Trophoblast cell (in vitro differentiated cells and primary cell): Measurements from ENCODE around the gene DNAAF8.

Source experiments
- DNase-seq, 2 donors: peaks; one replicate each; pipeline ENCODE4 v3.0.0-alpha.2; 2016
- H2AFZ ChIP-seq: 2 replicates; pipeline ENCODE4 v1.6.1; 2013; ENCODE audit warnings: low read length, moderate library complexity, mild to moderate bottlenecking; ENCODE audit not compliant: insufficient read depth, poor library complexity
- H2AK5ac ChIP-seq: 2 replicates; pipeline ENCODE4 v1.6.1; 2013; ENCODE audit warnings: mild to moderate bottlenecking, low read length
- H2BK120ac ChIP-seq: 2 replicates; pipeline ENCODE4 v1.6.1; 2013; ENCODE audit warnings: low read length, mild to moderate bottlenecking, moderate library complexity; ENCODE audit not compliant: insufficient read depth, poor library complexity
- H2BK12ac ChIP-seq: 2 replicates; pipeline ENCODE4 v1.6.1; 2013; ENCODE audit warnings: mild to moderate bottlenecking, low read length, moderate library complexity
- H2BK5ac ChIP-seq: 2 replicates; pipeline ENCODE4 v1.6.1; 2013; ENCODE audit warnings: low read length, low read depth, moderate library complexity, mild to moderate bottlenecking; ENCODE audit not compliant: poor library complexity
- H3K14ac ChIP-seq: 2 replicates; pipeline ENCODE4 v1.6.1; 2013; ENCODE audit warnings: mild to moderate bottlenecking, low read length
- H3K18ac ChIP-seq: 2 replicates; pipeline ENCODE4 v1.6.1; 2013; ENCODE audit warnings: mild to moderate bottlenecking, low read length
- H3K23ac ChIP-seq: 2 replicates; pipeline ENCODE4 v1.6.1; 2013; ENCODE audit warnings: low read length
- H3K27ac ChIP-seq: 2 replicates; pipeline ENCODE4 v1.5.1; 2013; ENCODE audit warnings: low read depth, mild to moderate bottlenecking, inconsistent platforms, low read length, moderate library complexity
- H3K27me3 ChIP-seq: 2 replicates; pipeline ENCODE4 v1.6.1; 2013; ENCODE audit warnings: inconsistent platforms, mild to moderate bottlenecking, low read length, moderate library complexity; ENCODE audit not compliant: insufficient read depth
- H3K36me3 ChIP-seq, 2 experiments: 1 replicate in 1 of 2; 2 replicates in 1 of 2; pipeline ENCODE4 v1.6.1; 2013; ENCODE audit warnings: low read length in 2 of 2, mild to moderate bottlenecking in 2 of 2, moderate library complexity in 1 of 2; ENCODE audit not compliant: insufficient read depth in 2 of 2, control insufficient read depth in 1 of 2
- H3K4ac ChIP-seq: 2 replicates; pipeline ENCODE4 v1.6.1; 2013; ENCODE audit warnings: low read depth, mild to moderate bottlenecking, low read length, moderate library complexity
- H3K4me1 ChIP-seq, 2 experiments: 1 replicate in 1 of 2; 2 replicates in 1 of 2; pipeline ENCODE4 v1.6.1; 2013; ENCODE audit warnings: low read length in 2 of 2, mild to moderate bottlenecking in 2 of 2, moderate library complexity in 1 of 2; ENCODE audit not compliant: insufficient read depth in 2 of 2, control insufficient read depth in 1 of 2
- H3K4me2 ChIP-seq: 2 replicates; pipeline ENCODE4 v1.6.1; 2013; ENCODE audit warnings: inconsistent platforms, mild to moderate bottlenecking, low read length, moderate library complexity
- H3K4me3 ChIP-seq: 2 replicates; pipeline ENCODE4 v1.5.1; 2013; ENCODE audit warnings: mild to moderate bottlenecking, low read depth, low read length, inconsistent platforms
- H3K79me1 ChIP-seq: one replicate; pipeline ENCODE4 v1.6.1; 2013; ENCODE audit warnings: low read length
- H3K79me2 ChIP-seq: 2 replicates; pipeline ENCODE4 v1.6.1; 2013; ENCODE audit warnings: low read length, mild to moderate bottlenecking; ENCODE audit not compliant: control insufficient read depth, insufficient read depth, poor library complexity
- H3K9ac ChIP-seq: 2 replicates; pipeline ENCODE4 v1.6.1; 2013; ENCODE audit warnings: mild to moderate bottlenecking, low read length
- H3K9me3 ChIP-seq: 2 replicates; pipeline ENCODE4 v1.6.1; 2013; ENCODE audit warnings: low read depth, mild to moderate bottlenecking, control low read depth, inconsistent platforms, low read length; ENCODE audit not compliant: insufficient read depth
- H4K12ac ChIP-seq: 2 replicates; pipeline ENCODE4 v1.6.1; 2013; ENCODE audit warnings: low read depth, mild to moderate bottlenecking, low read length, moderate library complexity
- H4K8ac ChIP-seq: 2 replicates; pipeline ENCODE4 v1.6.1; 2013; ENCODE audit warnings: low read depth, mild to moderate bottlenecking, low read length, moderate library complexity
- H4K91ac ChIP-seq: one replicate; pipeline ENCODE4 v1.6.1; 2013; ENCODE audit warnings: low read depth, mild to moderate bottlenecking, low read length, moderate library complexity
- whole genome bisulfite sequencing: extraction: QIAGEN DNeasy Blood & Tissue Kit; methylation state at CpG from one replicate; pipeline ENCODE4 v1.1.7; 2013; ENCODE audit warnings: missing lambda C conversion rate; ENCODE audit not compliant: insufficient read length, insufficient coverage; ENCODE audit errors: extremely low coverage; 5-methylcytosine and 5-hydroxymethylcytosine counted together

Gene DNAAF8

DNA sequence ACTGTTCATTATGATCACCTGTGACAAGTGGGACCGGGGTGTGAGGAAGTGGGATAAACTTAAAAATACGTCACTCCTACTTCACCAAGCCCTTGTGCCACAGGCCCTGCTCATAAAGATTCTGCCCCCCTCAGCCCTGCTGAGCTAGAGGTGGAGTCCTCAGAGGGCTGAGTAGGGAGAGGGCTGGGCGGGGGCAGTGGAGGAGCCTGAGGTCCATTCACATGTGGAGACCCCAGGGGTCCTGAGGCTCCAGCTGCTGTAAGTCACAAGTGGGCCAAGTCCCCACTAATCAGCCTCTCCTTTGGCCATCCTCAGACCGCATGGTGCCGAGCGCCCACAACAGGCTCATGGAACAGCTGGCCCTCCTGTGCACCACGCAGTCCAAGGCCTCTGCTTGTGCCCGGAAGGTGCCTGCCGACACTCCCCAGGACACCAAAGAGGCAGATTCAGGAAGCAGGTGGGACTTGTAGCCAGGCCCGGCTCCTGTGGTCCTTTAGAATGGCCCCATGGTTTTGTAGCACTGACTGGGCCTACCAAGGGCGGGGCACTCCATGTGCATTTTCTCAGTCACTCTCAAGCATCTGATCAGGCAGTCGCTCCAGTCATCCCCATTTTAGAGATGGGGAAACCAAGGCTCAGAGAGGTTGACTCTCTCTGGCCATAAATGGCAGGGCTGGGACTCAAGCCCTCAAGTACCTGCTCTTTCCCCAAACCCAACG is 10.4 kb downstream of the DNAAF8 start:
- H3K79me1 ChIP-seq = no peaks in the 10 kb centered on the region

DNA sequence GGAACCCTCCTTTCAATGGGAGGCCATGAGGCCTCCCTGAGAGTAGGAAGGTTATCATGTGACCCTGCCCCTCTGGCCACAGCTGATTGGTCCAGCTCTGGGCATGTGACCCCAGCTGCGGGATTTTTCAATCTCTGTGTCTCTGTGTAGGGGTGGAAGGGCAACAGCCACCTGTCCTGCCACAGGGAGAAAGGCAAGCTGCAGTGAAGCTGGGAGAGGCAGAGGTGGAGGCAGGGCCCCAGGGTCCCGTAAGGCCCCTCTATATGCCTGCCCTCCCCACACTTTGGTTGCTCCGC is 10.9 kb downstream of the DNAAF8 start:
- H3K27ac ChIP-seq = no peak overlapping the region
- H2BK120ac ChIP-seq = no peak overlapping the region
- no peaks in the 10 kb centered on the region for H3K9me3 ChIP-seq
- no peaks in the 10 kb centered on the region for H3K79me1 ChIP-seq
- no peaks in the 10 kb centered on the region for H3K79me2 ChIP-seq
- H2AK5ac ChIP-seq = no peak overlapping the region
- H3K18ac ChIP-seq = no peak overlapping the region
- no peak overlapping the region for H2AFZ ChIP-seq
- DNase-seq = no peak
- WGBS = no CpG with 5 or more reads among the region's 3 CpGs
- no peak overlapping the region for H3K9ac ChIP-seq
- H3K4me2 ChIP-seq = no peak overlapping the region
- H4K8ac ChIP-seq = peak overlapping the region; percentile 31
- no peaks in the 10 kb centered on the region for H3K4me1 ChIP-seq
- no peak overlapping the region for H4K12ac ChIP-seq
- H2BK5ac ChIP-seq = no peak overlapping the region
- H3K23ac ChIP-seq = no peak overlapping the region
- H3K14ac ChIP-seq = no peak overlapping the region
- H3K27me3 ChIP-seq = no peaks in the 10 kb centered on the region
- H3K36me3 ChIP-seq = peaks cover 5 to 13% of the 10 kb centered on the region in 2 experiments
- no peak overlapping the region for H2BK12ac ChIP-seq
- H4K91ac ChIP-seq = no peak overlapping the region
- H3K4me3 ChIP-seq = no peak overlapping the region
- no peak overlapping the region for H3K4ac ChIP-seq

More for the DNA sequence above, 10.4 kb downstream of the DNAAF8 start:
- Histone ChIP-seq H4K8ac (no peak overlapping the region), H3K27me3 (no peaks in the 10 kb centered on the region), H3K9me3 (no peaks in the 10 kb centered on the region), H3K27ac (no peak overlapping the region), H2AK5ac (no peak overlapping the region), H3K79me2 (no peaks in the 10 kb centered on the region), H4K91ac (no peak overlapping the region), H2BK120ac (no peak overlapping the region), H3K36me3 (peaks cover under 1 to 9% of the 10 kb centered on the region in 2 experiments), H3K23ac (no peak overlapping the region), H4K12ac (no peak overlapping the region), H2BK5ac (no peak overlapping the region), H3K4me2 (no peak overlapping the region), H3K14ac (no peak overlapping the region), H2BK12ac (no peak overlapping the region), H3K4me1 (no peaks in the 10 kb centered on the region), H3K4ac (no peak overlapping the region), H3K4me3 (no peak overlapping the region), H3K9ac (no peak overlapping the region), H2AFZ (no peak overlapping the region), H3K18ac (no peak overlapping the region)
- no CpG with 5 or more reads among the region's 13 CpGs for WGBS
- no peak for DNase-seq

DNA sequence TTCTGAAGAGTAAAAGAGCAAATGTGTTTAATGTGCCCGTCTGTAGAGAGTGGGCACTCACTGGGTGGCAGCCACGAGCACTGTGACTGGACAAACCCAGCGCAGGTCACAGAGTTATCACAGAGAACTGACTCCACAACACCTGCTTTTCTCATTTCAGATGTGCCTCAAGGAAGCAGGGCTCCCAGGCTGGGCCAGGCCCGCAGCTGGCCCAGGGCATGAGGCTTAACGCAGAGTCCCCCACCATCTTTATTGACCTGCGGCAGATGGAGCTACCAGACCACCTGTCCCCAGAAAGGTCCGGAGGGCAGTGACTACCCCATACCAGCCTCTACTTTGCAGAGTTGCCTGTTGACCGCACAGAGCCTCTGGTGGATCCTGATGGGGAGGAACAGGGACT is 11.9 kb downstream of the DNAAF8 start:
- H2AFZ ChIP-seq = no peak overlapping the region
- no peak overlapping the region for H2BK12ac ChIP-seq
- no peak overlapping the region for H4K91ac ChIP-seq
- H3K27me3 ChIP-seq = no peaks in the 10 kb centered on the region
- no peaks in the 10 kb centered on the region for H3K79me2 ChIP-seq
- H3K27ac ChIP-seq = no peak overlapping the region
- H3K9ac ChIP-seq = no peak overlapping the region
- no peaks in the 10 kb centered on the region for H3K4me1 ChIP-seq
- H4K8ac ChIP-seq = no peak overlapping the region
- no peak overlapping the region for H3K4me3 ChIP-seq
- WGBS = no CpG with 5 or more reads among the region's 8 CpGs
- peaks cover 11 to 18% of the 10 kb centered on the region in 2 experiments for H3K36me3 ChIP-seq
- no peak for DNase-seq
- H2BK5ac ChIP-seq = no peak overlapping the region
- no peak overlapping the region for H2BK120ac ChIP-seq
- no peak overlapping the region for H3K23ac ChIP-seq
- H3K14ac ChIP-seq = no peak overlapping the region
- H3K4me2 ChIP-seq = no peak overlapping the region
- H3K9me3 ChIP-seq = no peaks in the 10 kb centered on the region
- no peaks in the 10 kb centered on the region for H3K79me1 ChIP-seq
- H4K12ac ChIP-seq = no peak overlapping the region
- H2AK5ac ChIP-seq = no peak overlapping the region
- no peak overlapping the region for H3K4ac ChIP-seq
- no peak overlapping the region for H3K18ac ChIP-seq

DNA sequence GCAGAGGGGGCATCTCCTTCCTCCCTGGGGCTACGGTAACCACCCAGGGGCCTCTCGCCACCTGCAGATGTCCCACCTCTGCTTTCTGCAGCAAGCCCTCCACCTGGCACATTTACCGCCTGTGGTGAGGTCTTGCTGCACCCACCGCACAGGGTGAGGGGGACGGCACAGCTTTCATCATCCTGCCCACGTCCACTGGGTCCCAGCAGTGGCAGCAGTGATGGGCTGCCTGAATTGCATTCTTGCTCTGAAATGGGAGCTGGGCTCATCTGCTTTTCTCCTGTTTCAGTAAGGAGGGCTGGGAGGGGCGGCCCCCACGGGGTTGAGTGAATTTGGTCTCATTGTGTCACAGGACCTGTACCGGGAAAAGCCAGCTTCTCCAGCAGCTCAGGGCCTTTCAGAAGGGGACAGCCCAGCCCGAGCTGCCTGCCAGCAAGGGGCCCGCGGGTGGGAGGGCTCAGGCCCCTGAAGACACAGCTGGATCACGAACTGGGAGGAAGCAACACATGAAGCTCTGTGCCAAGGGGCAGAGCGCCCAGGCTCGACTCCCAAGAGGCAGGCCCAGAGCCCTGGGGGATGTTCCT is 12.7 kb downstream of the DNAAF8 start:
- H3K14ac ChIP-seq = no peak overlapping the region
- no peak overlapping the region for H2BK12ac ChIP-seq
- H3K79me2 ChIP-seq = no peaks in the 10 kb centered on the region
- no peak overlapping the region for H3K4me3 ChIP-seq
- H3K36me3 ChIP-seq = peaks cover 19 to 27% of the 10 kb centered on the region in 2 experiments
- no peaks in the 10 kb centered on the region for H3K79me1 ChIP-seq
- H2BK5ac ChIP-seq = no peak overlapping the region
- no peak overlapping the region for H2AFZ ChIP-seq
- H3K4me1 ChIP-seq = no peaks in the 10 kb centered on the region
- no peak overlapping the region for H3K23ac ChIP-seq
- H3K27me3 ChIP-seq = no peaks in the 10 kb centered on the region
- WGBS = no CpG with 5 or more reads among the region's 15 CpGs
- H3K4me2 ChIP-seq = no peak overlapping the region
- DNase-seq = no peak
- H2BK120ac ChIP-seq = no peak overlapping the region
- no peak overlapping the region for H4K8ac ChIP-seq
- no peak overlapping the region for H2AK5ac ChIP-seq
- no peak overlapping the region for H3K9ac ChIP-seq
- H4K91ac ChIP-seq = no peak overlapping the region
- H3K27ac ChIP-seq = no peak overlapping the region
- H3K4ac ChIP-seq = no peak overlapping the region
- no peak overlapping the region for H4K12ac ChIP-seq
- H3K18ac ChIP-seq = no peak overlapping the region
- H3K9me3 ChIP-seq = peaks cover 2% of the 10 kb centered on the region
